Kidney glomerular epithelial cell (primary cell): ENCODE results near the gene CMKLR1.

Experiments used
- DNase-seq: peaks from one replicate; lab custom pipeline; 2025; lab: John Stamatoyannopoulos, UW

The CMKLR1 gene

GRCh38 chr12:108315486-108316105 is 23.5 kb downstream of the CMKLR1 start:
- DNase-seq, result no peak

GRCh38 chr12:108313606-108314351 is 25.3 kb downstream of the CMKLR1 start:
- DNase-seq, result no peak

GRCh38 chr12:108313241-108313605 is 25.9 kb downstream of the CMKLR1 start:
- DNase-seq, result no peak

- DNase-seq, result no peak
Measured at GRCh38 chr12:108312693-108313189, 26.4 kb downstream of the CMKLR1 start.

- DNase-seq, result no peak
Measured at GRCh38 chr12:108312073-108312659, 26.9 kb downstream of the CMKLR1 start.

GRCh38 chr12:108311605-108312004 is 27.5 kb downstream of the CMKLR1 start:
- no peak for DNase-seq

GRCh38 chr12:108310489-108310888 is 28.6 kb downstream of the CMKLR1 start:
- no peak for DNase-seq

GRCh38 chr12:108309674-108310312 is 29.3 kb downstream of the CMKLR1 start:
- DNase-seq, result no peak

- DNase-seq, result no peak
Measured at GRCh38 chr12:108308395-108309085, 30.6 kb downstream of the CMKLR1 start.

- DNase-seq, result no peak
Measured at GRCh38 chr12:108307006-108307405, 32.1 kb downstream of the CMKLR1 start.

GRCh38 chr12:108306506-108306905 is 32.6 kb downstream of the CMKLR1 start:
- no peak for DNase-seq

GRCh38 chr12:108305991-108306501 is 33.1 kb downstream of the CMKLR1 start:
- DNase-seq, result peak; percentile 58

- DNase-seq, result peak; percentile 17
Measured at GRCh38 chr12:108305520-108305919, 33.6 kb downstream of the CMKLR1 start.

GRCh38 chr12:108304633-108305032 is 34.5 kb downstream of the CMKLR1 start:
- no peak for DNase-seq

GRCh38 chr12:108303703-108304102 is 35.4 kb downstream of the CMKLR1 start:
- no peak for DNase-seq

GRCh38 chr12:108302403-108303311 is 36.5 kb downstream of the CMKLR1 start:
- DNase-seq, result no peak

GRCh38 chr12:108302016-108302402 is 37.1 kb downstream of the CMKLR1 start:
- no peak for DNase-seq

- DNase-seq, result no peak
Measured at GRCh38 chr12:108301346-108301745, 37.8 kb downstream of the CMKLR1 start.

GRCh38 chr12:108299980-108300696 is 39.0 kb downstream of the CMKLR1 start:
- DNase-seq, result no peak

GRCh38 chr12:108299516-108299915 is 39.6 kb downstream of the CMKLR1 start:
- no peak for DNase-seq
